Nephron progenitor cell (in vitro differentiated cells): ENCODE results near the gene MILR1.

Experiments used
- DNase-seq: peaks from one replicate; pipeline ENCODE4 v3.0.0; 2021
- H3K27ac Mint-ChIP-seq: 2 replicates; pipeline ENCODE4 v1.8.0; 2021; ENCODE audit warnings: mild to moderate bottlenecking, moderate library complexity, mixed read lengths
- H3K27me3 Mint-ChIP-seq: 2 replicates; pipeline ENCODE4 v1.8.0; 2021; ENCODE audit warnings: mild to moderate bottlenecking, low read depth, mixed read lengths; ENCODE audit not compliant: poor library complexity
- H3K36me3 Mint-ChIP-seq: 2 replicates; pipeline ENCODE4 v1.8.0; 2021; ENCODE audit warnings: low read depth, mixed read lengths
- H3K4me1 Mint-ChIP-seq: 2 replicates; pipeline ENCODE4 v1.8.0; 2021; ENCODE audit warnings: mixed read lengths
- H3K4me3 Mint-ChIP-seq: 2 replicates; pipeline ENCODE4 v1.8.0; 2021; ENCODE audit warnings: mild to moderate bottlenecking, moderate library complexity, mixed read lengths
- H3K9me3 Mint-ChIP-seq: 2 replicates; pipeline ENCODE4 v1.8.0; 2021; ENCODE audit warnings: mild to moderate bottlenecking, moderate library complexity, mixed read lengths
- CTCF ChIP-seq: fragments of 200-600 bp; sonication (generic); IDR thresholded peaks from 2 replicates; pipeline ENCODE4 v1.5.0; 2021; ENCODE audit warnings: antibody characterized with exemption

Gene MILR1

GRCh38 chr17:64505340-64506200 is 56.7 kb downstream of the MILR1 start:
- no peak for TF ChIP-seq CTCF
- peaks cover 67% of the 10 kb centered on the region for H3K36me3 Mint-ChIP-seq
- H3K27me3 Mint-ChIP-seq = peaks cover 7% of the 10 kb centered on the region
- no peaks in the 10 kb centered on the region for H3K9me3 Mint-ChIP-seq
- peak overlapping the region; percentile 100 for H3K27ac Mint-ChIP-seq
- DNase-seq = peak; percentile 79
- H3K4me3 Mint-ChIP-seq = peak overlapping the region; percentile 100
- H3K4me1 Mint-ChIP-seq = peaks cover 68% of the 10 kb centered on the region

- Mint-ChIP-seq H3K27ac (peak within 1 kb of the TSS; percentile 100), H3K4me1 (peaks cover 65% of the 10 kb centered on the region), H3K36me3 (peaks cover 66% of the 10 kb centered on the region), H3K27me3 (peaks cover 7% of the 10 kb centered on the region), H3K4me3 (peak within 1 kb of the TSS; percentile 100), H3K9me3 (no peaks in the 10 kb centered on the region)
- no peak for TF ChIP-seq CTCF
- DNase-seq = peak; percentile 97
Observed at GRCh38 chr17:64506201-64506575, 57.3 kb downstream of the MILR1 start, which contains the start of gene DDX5. TSS of gene DDX5 (minus strand) at chr17:64506289. CDS start at chr17:64506119, 170 bp downstream.

- peaks cover 7% of the 10 kb centered on the region for H3K27me3 Mint-ChIP-seq
- no peaks in the 10 kb centered on the region for H3K9me3 Mint-ChIP-seq
- TF ChIP-seq CTCF = no peak
- peaks cover 62% of the 10 kb centered on the region for H3K4me1 Mint-ChIP-seq
- peaks cover 65% of the 10 kb centered on the region for H3K36me3 Mint-ChIP-seq
- peak within 1 kb of the TSS; percentile 100 for H3K4me3 Mint-ChIP-seq
- H3K27ac Mint-ChIP-seq = peak within 1 kb of the TSS; percentile 100
- DNase-seq = peak; percentile 93
Observed at GRCh38 chr17:64506576-64507412, 57.9 kb downstream of the MILR1 start, which contains the start of gene CEP95. TSS of gene CEP95 (plus strand) at chr17:64506977. CDS start at chr17:64507098, 121 bp downstream.

- DNase-seq = peak; percentile 30
- Mint-ChIP-seq H3K36me3 (peaks cover 62% of the 10 kb centered on the region), H3K9me3 (no peaks in the 10 kb centered on the region), H3K4me1 (peaks cover 55% of the 10 kb centered on the region), H3K4me3 (peak overlapping the region; percentile 100), H3K27ac (peak overlapping the region; percentile 100), H3K27me3 (peaks cover 7% of the 10 kb centered on the region)
- peak; percentile 19 for TF ChIP-seq CTCF
Observed at GRCh38 chr17:64507413-64507782, 58.5 kb downstream of the MILR1 start.

GRCh38 chr17:64508683-64509082 is 59.8 kb downstream of the MILR1 start:
- Mint-ChIP-seq H3K36me3 (peaks cover 56% of the 10 kb centered on the region), H3K4me1 (peaks cover 43% of the 10 kb centered on the region), H3K27me3 (peaks cover 7% of the 10 kb centered on the region), H3K9me3 (no peaks in the 10 kb centered on the region), H3K4me3 (peak overlapping the region; percentile 100), H3K27ac (peak overlapping the region; percentile 72)
- DNase-seq = no peak
- TF ChIP-seq CTCF = no peak
